ENCODE measurements around the gene MIGA2.
"Not testable (repeated sequence)": the region's sequence is repeated elsewhere in the genome, so short reads cannot be mapped to it uniquely, and the experiment has no call there.

GRCh38 chr9:129112526-129112925 lies 76.1 kb downstream of the MIGA2 start:
- not testable (repeated sequence) for TF ChIP-seq ZNF184 (tag by site-specific recombination; IDR thresholded peaks at IDR 0.05); TRIM28 (IDR thresholded peaks at IDR 0.05; ENCODE audit: borderline replicate concordance, low read length); CTCF (tag by site-specific recombination; IDR thresholded peaks at IDR 0.05); MYNN (tag by site-specific recombination; IDR thresholded peaks at IDR 0.05; ENCODE audit: borderline replicate concordance); ZBTB21 (tag by site-specific recombination; IDR thresholded peaks at IDR 0.05); ZNF837 (tag by site-specific recombination; IDR thresholded peaks at IDR 0.05); TCF7L2 (IDR thresholded peaks at IDR 0.05; ENCODE audit: borderline replicate concordance, low read depth, low read length); ZNF677 (tag by site-specific recombination; IDR thresholded peaks at IDR 0.05); ZNF274 (IDR thresholded peaks at IDR 0.05; ENCODE audit: low read length); ZNF274 (tag by site-specific recombination; IDR thresholded peaks at IDR 0.05; ENCODE audit: borderline replicate concordance); GLIS1 (tag by site-specific recombination; IDR thresholded peaks at IDR 0.05); ZNF792 (tag by site-specific recombination; IDR thresholded peaks at IDR 0.05); KLF16 (tag by site-specific recombination; IDR thresholded peaks at IDR 0.05); BCL11A (tag by site-specific recombination; IDR thresholded peaks at IDR 0.05; ENCODE audit: low read depth)
- TF ChIP-seq, protein P1, sequence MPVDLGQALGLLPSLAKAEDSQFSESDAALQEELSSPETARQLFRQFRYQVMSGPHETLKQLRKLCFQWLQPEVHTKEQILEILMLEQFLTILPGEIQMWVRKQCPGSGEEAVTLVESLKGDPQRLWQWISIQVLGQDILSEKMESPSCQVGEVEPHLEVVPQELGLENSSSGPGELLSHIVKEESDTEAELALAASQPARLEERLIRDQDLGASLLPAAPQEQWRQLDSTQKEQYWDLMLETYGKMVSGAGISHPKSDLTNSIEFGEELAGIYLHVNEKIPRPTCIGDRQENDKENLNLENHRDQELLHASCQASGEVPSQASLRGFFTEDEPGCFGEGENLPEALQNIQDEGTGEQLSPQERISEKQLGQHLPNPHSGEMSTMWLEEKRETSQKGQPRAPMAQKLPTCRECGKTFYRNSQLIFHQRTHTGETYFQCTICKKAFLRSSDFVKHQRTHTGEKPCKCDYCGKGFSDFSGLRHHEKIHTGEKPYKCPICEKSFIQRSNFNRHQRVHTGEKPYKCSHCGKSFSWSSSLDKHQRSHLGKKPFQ (tag by site-specific recombination; IDR thresholded peaks at IDR 0.05): not testable (repeated sequence)
